HuH-7.5 (cell line): ENCODE results near the gene SEMA6B.
"Not testable (repeated sequence)": the region's sequence is repeated elsewhere in the genome, so short reads cannot be mapped to it uniquely, and the experiment has no call there.

Source experiments
- DNase-seq: peaks from one replicate; pipeline ENCODE4 v3.0.0; 2011; ENCODE audit warnings: low spot score

Gene SEMA6B

DNA sequence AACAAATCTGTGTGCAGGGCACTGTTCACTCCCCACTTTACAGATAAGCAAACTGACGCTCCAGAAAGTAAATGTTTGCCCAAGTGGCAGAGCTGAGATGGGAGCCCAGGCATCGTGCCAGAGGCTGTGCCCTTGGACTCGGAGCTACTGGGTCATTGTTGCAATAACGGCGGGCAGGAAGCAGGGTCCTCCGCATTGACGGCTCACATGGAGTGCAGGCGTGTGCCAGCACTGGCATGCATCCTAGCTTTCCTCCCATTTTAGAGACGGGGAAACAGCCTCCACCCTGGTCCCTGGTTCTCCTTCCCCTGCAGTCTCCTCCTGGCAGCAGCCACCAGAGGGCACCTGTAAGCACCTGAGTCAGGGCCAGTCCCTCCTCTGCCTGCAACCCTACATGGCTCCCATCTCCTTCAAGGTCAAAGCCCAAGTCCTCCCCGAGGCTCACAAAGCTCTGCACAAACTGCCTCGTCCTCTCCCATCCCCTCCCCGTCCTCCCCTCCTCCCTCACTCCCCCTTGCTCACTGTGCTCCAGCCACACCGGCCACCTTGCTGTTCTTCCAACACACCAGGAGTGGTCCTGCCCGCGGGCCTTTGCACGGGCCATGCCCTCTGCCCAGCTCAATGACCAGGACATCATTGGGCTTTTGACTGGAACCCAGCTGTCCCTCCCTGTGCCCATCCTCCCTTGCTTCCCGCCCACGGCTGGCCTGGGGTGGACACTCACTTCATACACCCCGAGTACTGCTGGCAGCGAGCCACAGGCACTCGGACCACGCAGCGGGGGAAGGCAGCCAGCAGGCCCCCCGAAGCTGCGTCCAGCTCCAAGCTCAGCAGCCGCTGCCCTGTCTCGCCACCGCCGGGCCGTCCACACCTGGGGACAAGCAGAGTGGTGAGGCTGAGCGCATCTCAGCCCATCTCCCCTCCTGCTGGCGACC is 11.9 kb downstream of the SEMA6B start:
- no peak for DNase-seq

DNA sequence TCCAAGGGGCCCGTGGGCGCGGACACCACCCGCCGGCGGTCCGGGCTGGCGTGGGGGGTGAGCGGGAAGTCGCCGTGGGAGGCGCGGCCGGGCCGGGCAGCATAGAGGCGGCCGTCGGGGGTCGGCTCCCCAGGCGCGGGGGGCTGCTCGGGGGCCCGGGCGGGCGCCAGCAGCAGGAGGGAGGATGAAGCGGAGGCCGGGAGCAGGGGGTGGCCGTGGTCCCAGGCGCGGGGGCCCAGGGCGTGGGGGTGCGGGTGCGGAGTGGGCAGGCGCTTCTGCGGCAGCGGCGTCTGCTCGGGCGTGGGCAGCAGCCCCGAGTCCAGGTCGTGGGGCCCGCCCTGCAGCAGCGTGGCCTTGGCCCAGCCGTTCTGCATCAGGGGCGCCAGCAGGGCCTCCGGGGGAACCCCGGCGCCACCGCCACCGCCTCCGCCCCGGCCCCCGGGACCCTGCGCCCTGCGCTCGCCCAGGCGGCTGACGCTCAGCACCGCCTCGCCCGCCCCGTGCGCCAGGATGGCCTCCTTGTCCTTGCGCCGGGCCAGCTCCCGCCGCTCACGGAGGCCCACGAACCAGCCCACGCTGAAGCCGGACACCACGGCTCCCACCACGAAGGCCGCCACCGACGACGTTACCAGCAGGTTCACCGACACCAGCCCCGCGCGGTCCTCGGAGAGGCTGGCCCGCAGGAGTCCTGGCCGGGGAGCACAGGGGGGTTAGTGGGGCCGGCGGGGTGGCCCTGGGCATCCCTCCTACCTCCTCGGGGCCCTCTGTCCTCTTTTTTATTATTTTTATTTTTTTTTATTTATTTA is 15.4 kb downstream of the SEMA6B start:
- DNase-seq, result no peak

DNA sequence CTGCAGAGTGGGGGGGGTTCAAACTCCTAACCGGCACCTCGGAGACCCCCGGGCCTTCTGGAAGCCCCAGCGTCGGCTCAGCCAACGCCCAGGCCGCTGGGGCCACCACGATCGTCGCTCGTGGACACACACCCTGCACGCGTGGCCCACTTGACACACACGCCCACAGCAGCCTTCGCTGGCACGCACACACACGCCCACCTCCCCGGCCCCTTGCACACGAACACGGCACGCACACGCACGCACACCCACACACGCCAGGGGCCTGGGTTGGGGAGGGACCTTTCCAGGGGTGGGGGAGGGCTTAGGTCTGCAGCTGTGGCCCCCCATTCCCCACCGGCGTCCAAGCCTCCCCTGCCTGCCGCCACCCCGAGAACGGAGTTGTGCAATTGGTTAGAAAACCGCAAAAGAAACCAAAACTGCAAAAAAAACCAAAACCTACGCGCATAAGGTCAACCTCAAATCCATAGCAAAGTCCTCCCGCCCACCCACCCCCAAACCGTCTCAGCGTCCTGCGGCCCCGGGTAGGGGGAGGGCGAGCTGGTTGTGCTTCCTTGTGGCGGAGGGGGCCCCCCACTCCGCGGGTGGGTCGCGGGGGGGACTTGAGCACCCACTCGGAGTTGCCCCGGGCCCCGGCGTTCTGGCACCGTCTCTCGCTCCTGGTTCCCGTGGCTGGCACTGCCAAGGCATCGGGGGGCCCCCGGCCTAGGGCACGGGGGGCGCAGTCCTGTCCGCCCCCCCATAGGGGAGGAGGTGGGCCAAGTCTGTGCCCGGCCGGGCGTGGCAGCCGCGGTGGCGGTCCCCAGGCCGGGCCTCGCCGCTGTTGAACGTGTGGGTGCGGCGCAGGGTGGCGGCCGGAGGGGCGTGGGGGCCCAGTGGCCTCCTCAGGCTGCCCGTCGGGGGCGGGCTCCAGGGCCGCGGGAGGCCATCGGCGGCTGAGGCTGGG is 16.3 kb downstream of the SEMA6B start:
- DNase-seq, result no peak

DNA sequence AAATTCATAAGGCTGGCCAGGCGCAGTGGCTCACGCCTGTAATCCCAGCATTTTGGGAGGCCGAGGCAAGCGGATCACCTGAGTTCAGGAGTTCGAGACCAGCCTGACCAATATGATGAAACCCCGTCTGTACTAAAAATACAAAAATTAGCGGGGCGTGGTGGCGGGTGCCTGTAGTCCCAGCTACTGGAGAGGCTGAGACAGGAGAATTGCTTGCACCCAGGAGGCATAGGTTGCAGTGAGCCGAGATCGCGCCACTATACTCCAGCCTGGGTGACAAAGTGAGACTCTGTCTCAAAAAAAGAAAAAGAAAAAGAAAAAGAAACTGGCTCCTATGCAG is 17.7 kb downstream of the SEMA6B start:
- not testable (repeated sequence) for DNase-seq

DNA sequence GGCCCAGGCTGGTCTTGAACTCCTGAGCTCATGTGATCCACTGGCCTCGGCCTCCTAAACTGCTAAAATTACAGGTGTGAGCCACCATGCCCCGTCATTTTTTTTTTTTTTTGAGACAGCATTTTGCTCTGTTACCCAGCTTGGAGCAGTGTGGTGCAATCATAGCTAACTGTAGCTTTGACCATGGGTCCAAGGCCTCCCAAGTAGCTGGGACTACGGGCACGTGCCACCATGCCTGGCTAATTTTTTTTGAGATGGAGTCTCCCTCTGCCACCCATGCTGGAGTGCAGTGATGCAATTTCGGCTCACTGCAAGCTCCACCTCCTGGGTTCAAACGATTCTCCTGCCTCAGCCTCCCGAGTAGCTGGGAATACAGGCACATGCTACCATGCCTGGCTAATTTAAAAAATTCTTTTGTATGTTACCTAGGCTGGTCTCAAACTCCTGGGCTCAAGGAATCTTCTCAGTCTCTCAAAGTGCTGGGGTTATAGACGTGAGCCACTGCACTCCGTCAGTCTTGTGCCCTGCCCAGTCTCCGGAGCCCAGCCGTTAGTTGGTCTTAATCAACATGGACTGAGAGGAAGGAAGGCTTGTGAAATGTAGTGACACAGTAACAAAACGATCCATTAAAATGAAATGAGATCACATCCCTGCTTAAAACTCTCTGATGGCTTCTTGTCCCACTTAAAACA is 18.2 kb downstream of the SEMA6B start:
- no peak for DNase-seq

DNA sequence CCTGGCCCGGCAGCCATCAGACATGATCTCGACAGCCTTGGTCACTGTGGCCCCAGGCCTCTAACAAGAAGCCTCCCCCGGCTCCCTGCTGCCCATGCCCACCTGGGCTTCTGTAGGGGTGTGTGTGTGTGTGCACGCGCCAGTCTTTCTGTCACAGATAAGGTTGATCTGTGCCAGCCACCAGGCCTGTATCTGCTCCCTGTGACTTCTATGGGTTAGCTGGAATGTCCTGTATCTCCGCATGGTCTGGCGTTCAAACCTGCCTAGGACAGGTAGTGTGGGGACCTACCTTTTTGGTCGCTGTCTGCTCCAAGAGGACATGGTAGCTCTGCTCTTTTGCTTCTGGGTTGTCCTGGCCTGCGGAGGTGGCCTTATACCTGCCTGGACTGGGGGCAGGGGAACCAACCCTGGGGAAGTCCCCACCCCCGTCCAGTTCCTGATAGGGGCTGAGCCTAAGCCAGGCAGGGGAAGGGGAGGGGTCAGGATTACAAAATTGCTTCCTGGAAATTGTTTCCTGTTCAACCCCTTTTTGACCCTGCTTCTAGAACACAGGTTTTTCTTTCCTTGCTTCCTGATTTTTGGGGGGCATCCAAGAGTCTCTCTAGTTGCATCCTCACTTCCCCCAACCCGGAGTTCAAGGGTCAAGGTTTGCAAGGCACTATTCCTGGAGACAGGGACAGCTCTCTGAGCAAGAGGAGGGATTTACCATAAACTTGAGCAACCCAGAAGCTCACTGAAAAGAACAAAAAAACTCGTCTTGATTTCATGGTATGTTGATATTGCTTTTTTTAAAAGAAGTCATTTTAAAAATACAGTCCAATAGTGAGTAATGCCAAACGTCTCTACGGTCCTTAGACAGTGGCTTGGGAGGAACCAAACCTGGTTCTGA is 19.5 kb downstream of the SEMA6B start, which contains the start of gene LRG1:
Gene LRG1, minus strand, starts transcription at position 344 of the 889 bp plus-strand sequence. Its CDS starts 23 bp downstream, at position 321.
- DNase-seq, result peak; percentile 92

DNA sequence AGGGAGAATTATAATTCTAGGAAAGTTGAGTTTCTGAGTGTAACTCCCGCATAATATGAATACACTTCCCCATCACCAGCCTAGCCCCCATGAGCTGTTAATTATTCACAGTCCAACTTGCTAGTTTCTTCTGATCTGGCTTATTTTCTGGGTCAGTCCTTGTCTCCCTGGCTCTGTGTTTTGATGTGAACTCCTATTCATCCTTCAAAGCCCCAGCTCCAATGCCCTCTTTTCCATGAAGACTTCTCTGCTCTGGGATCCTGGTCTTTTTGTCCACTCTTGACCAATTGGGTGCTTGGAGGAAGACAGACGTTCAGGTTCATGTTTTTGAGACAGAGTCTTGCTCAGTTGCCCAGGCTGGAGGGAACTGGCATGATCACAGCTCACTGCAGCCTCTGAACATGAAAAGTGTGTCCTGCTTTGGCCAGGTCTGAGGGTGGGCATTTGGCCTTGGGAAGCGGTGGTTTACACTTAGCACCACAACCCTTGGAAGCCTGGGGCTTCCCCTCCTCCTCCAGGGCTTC is 20.3 kb downstream of the SEMA6B start:
- no peak for DNase-seq

DNA sequence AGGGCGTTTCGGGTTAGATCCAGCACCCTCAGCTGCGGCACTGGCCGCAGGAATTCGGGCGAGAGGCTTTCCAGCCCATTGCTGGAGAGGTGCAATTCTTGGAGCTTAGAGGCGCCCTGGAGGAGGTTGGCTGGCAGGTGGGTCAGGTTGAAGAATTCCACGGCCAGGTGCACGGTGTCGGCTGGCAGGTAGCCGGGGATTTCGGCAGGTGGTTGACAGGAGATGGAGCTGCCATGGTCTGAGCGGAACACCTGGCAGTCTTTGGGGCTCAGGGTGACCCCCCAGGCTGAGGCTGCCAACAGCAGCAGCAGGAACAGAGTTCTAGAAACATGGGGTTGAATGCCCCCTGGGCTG is 20.9 kb downstream of the SEMA6B start:
- DNase-seq, result no peak

DNA sequence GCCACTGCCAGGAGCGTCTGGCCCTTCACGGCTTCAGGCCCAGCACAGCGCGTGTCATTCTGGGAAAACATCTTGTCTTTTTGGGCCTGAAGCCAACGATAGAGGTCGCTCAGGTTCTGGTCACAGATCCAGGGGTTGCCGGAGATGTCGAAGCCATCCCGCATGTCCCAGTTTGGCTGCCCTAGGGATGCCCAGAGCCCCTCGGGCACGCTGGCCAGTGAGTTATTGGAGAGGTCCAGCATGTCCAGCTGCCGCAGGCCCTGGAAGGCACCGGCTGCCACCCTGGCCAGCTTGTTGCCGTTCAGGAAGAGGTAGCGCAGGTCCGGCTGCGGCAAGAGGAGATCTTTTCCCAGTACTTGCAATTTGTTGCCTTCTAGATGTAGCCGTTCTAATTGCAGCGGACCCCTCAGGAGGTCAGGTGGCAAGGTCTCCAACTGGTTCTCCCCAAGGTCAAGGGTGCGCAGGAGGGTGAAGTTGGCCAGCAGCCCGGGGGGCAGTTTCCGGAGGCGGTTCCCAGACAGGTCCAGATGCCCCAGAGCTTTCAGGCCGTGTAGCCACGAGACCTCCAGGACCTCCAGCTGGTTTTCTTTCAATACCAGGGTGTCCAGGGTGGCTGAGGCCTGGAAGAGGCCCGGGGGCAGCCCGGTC is 21.4 kb downstream of the SEMA6B start:
- DNase-seq, result no peak

DNA sequence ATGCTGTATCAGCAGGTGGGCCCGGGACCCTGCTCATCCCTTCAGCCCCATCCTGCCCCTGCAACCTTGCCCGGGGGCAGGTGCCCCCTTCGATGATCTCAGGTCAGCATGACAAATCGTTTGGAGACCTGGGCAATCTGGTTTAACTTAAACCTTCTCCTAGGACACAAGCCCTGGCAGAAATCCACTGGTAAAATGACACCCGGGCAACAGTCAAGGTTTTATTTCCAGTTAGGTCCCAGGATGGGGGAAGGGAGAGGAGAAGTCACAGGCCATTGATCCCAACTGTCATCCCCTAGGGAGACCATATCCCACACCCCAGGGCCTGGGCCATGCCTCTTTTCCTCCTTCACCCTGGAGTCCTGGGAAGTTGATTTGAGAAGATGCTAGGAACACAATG is 22.7 kb downstream of the SEMA6B start:
- no peak for DNase-seq

DNA sequence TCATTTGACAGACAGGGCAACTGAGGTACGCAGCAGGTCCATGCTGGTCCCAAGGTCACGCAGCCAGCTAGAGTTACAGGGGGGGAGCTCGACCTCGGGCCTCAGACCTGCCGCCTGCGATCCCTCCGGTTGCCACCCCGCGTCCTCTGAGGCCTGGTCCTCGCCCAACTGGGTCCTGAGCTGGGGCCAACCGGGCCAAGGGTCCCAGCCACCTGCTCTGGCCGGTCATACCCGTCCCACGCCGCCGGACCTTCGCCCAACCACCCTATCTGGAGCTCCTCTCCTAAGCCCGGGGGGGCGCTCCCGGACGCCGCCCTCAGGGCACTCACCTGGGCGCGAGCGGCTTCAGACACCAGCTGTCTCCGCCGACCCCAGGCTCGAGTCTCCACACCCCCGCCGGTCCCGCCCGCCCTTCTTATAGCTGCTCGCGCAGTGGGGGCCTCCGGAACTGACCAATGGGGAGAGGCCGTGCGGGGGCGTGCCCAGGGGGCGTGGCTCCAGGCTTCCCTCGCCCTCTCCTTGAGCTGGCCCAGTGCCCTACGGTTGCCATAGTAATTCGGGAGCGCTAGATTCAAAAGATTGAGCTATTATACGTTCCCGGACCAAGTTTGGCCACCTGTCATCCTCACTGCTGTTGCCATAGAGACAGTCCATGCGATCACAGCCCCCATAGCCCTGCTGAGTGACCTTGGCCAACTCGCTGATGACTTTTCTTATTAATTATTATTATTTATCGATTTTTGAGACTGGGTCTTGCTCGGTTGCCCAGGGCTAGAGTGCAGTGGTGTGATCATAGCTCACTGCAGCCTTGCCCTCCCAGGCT is 24.4 kb downstream of the SEMA6B start, which contains the start of gene PLIN5:
Gene PLIN5, minus strand, starts transcription at position 389 of the 823 bp plus-strand sequence. CDS start 1,150 bp downstream, outside the sequence.
- peak; percentile 97 for DNase-seq

DNA sequence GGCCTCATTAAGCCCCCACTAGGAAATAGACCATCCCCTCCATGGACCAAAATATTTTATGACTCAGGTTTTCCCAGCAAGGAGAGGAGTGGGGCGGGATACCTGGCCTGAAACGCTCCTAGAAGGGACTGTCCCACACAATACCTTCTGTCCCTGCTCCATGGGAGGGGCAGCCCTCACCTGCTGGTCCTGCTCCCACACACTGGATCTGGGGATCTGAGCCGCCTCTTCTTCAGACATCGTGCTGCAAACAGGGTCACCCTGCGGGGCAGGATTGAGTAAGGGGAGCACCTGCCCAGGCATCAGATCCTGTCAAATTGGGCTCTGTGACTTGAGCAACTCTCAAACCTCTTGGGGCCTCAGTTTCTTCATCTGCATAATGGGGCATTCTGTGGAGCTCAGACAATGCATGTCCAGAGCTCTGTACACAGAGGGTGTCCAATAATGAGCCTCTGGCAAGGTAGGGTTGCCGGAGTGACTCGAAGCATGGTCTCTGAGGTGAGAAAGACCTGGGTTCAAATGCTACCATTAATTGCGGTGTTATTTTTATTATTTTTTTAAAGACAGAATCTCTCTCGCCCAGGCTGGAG is 25.6 kb downstream of the SEMA6B start:
- no peak for DNase-seq

DNA sequence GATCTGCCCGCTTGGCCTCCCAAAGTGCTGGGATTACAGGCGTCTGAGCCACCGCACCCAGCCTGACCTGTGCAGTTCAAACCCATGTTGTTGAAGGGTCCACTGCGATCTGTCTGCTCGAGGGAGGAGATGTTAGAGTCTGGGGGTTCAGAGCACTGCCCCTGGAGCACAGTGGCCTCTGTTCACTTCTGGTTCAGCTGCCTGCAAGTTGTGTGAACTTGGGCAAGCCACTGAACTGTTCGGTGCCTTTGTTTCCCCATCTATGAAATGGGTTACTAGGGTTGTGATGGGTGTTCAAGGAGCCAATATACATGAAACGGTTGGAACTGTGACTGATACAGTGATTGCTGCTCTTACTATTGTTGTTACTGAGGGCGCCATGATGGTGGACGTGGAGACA is 26.1 kb downstream of the SEMA6B start:
- no peak for DNase-seq

DNA sequence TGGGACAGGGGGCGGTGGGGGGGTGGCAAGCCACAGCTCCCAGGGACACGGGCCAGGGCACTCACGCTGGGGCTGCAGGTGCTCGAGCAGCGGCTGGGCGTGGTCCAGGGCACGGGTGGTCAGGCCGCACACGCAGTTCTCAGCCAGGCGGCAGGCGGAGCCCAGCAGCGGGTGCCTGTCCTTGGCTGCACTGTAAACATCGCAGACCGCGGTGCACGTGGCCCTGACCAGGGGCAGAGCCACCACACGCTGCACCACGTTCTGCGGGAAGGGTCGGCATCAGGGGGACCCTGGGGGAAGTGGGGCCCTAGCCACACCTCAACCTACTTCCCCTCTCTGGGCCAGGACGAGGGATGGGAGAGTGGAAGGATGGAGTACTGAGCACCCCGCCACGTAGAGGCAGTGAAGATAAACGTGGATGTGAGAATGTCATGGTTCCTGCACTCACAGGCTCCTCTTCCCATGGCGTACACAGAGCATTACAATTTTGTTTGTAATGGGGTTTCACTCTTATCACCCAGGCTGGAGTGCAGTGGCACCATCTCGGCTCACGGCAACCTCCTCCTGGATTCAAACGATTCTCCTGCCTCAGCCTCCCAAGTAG is 27.8 kb downstream of the SEMA6B start:
- DNase-seq, result no peak

DNA sequence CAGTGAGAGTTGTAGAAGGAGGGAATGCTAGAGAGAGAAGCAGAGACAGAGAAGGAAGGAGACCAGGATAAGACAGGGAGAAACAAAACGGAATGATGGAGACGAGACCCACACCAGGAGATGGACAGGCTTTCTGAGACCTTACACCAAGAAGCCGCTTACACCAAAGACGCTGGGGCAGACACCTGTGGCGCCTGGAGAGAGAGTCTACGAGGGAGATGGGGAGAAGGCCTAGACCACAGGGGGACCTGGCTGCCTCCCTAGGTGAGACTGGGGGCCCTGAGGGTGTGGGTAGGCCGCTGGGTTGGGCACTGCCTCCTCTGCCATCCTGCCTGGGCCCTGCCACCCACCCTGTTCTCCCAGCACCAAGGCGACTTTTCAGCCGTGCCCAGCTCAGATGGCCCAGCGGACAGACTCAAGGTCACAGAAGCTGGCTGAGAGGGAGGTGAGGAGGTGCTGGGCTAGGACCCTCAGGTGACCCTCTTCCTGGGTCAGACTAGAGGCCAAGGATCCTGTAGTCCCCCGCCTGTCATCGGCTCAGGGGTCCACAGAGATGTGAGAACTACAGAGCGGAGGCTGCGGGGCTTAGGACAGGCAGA is 29.5 kb downstream of the SEMA6B start:
- no peak for DNase-seq

DNA sequence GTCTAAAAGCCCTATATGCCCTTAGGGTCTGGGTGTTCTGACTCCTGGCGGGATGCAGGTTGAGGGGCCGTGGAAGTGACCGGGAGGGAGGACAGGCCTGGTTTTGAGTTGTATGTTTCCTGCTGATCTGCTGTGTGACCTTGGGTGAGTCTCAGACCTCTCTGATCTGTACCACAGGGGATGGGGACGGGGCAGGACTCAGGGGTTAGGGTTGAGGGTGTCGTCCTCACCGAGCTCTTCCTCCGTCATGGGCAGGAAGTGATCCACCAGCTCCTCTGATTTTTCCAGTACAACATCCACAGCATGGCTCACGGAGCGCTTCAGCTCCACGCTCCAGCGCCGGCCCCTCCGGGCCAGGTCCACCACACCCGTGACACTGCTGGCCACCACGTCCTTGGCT is 30.6 kb downstream of the SEMA6B start:
- no peak for DNase-seq

DNA sequence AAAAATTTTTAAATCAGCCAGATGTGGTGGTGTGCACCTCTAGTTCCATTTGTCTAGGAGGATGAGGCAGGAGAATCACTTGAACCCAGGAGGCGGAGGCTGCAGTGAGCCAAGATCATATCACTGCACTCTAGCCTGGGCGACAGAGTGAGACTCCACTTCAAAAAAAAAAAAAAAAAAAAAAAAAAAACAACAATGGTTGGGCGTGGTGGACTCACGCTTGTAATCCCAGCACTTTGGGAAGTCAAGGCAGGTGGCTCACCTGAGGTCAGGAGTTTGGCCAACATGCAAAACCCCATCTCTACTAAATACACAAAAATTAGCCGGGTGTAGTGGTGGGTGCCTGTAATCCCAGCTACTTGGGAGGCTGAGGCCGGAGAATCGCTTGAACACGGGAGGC is 32.1 kb downstream of the SEMA6B start:
- not testable (repeated sequence) for DNase-seq
